ENCODE results near the gene SH3TC1. TPM values are rescaled to one million over a fixed set of nuclear protein-coding genes. Genes with fewer than 3 reads are reported as not detected.

Gene SH3TC1
- total and polyA plus RNA-seq, 9 donors, result 1.1 to 34.5 (median 5.4) TPM

Other genes with a start within 250 kb of the SH3TC1 start
- 1 to 10 TPM in 5 of 7 donors, under 1 TPM in 2; 0.81 to 7.9 (median 3.0) TPM for gene ABLIM2, start 40.5 kb upstream of the SH3TC1 start, total RNA-seq
- gene ABLIM2, start 40.5 kb upstream of the SH3TC1 start, polyA plus RNA-seq, result 1 to 10 TPM in 1 of 2 donors, under 1 TPM in 1; 0.87 to 1.3 TPM
- 100 to 1,000 TPM in 1 of 7 donors, 10 to 100 TPM in 6; 36.2 to 160 (median 62.3) TPM for gene HTRA3, start 70.5 kb downstream of the SH3TC1 start, total RNA-seq
- 100 to 1,000 TPM; 122 to 163 TPM for gene HTRA3, start 70.5 kb downstream of the SH3TC1 start, polyA plus RNA-seq
- 10 to 100 TPM; 15.0 to 32.4 (median 24.2) TPM for gene ACOX3, start 241.4 kb downstream of the SH3TC1 start, total RNA-seq
- gene ACOX3, start 241.4 kb downstream of the SH3TC1 start, polyA plus RNA-seq, result 10 to 100 TPM; 10.1 to 14.2 TPM
- gene TRMT44, start 241.5 kb downstream of the SH3TC1 start, total RNA-seq, result 10 to 100 TPM; 29.7 to 54.8 (median 35.9) TPM
- 10 to 100 TPM; 14.6 to 30.3 TPM for gene TRMT44, start 241.5 kb downstream of the SH3TC1 start, polyA plus RNA-seq